SK-N-MC (cell line): ENCODE measurements around the gene GMDS.

Experiments used
- EZH2 ChIP-seq: fragments of 200-600 bp; sonication (generic); IDR thresholded peaks from one replicate; pipeline ENCODE4 v1.6.1; 2017; ENCODE audit warnings: antibody characterized with exemption
- FOXP2 ChIP-seq: optimal IDR thresholded peaks from 2 replicates; pipeline ENCODE3; 2011; ENCODE audit warnings: mild to moderate bottlenecking, moderate library complexity; ENCODE audit not compliant: insufficient read depth; ENCODE audit errors: extremely low read length, control extremely low read depth
- POLR2AphosphoS5 ChIP-seq: IDR thresholded peaks from 2 replicates; pipeline ENCODE4 v1.6.1; 2012; ENCODE audit warnings: mild to moderate bottlenecking, low read depth, low read length, borderline replicate concordance

GRCh38 chr6:1615151-1615852 lies 630.1 kb downstream of the GMDS start:
- TF ChIP-seq EZH2: no peak
- TF ChIP-seq POLR2AphosphoS5: no peak
- no peak for TF ChIP-seq FOXP2
